ENCODE measurements around the gene KIF26B.

The KIF26B gene

GRCh38 chr1:245200146-245200545 is 45.4 kb downstream of the KIF26B start:
- Histone ChIP-seq H3K4me3 (ENCODE audit: low read depth in 1 of 5, low read length in 5 of 5) (no peak overlapping the region), H3K27me3 (ENCODE audit: control insufficient read depth in 5 of 5, insufficient read depth in 4 of 5, low read length in 5 of 5) (peaks cover 0 to 7% (median 2%) of the 10 kb centered on the region in 5 donors), H3K27ac (ENCODE audit: low read depth, low read length) (no peak overlapping the region), H3K36me3 (ENCODE audit: control insufficient read depth in 5 of 5, insufficient read depth in 5 of 5, low read length in 5 of 5) (no peaks in the 10 kb centered on the region), H3K4me1 (ENCODE audit: control insufficient read depth in 5 of 5, insufficient read depth in 5 of 5, low read length in 5 of 5) (peaks cover 0 to 3% (median 0%) of the 10 kb centered on the region in 5 donors), H3K9ac (ENCODE audit: low read length in 5 of 5) (no peak overlapping the region), H3K9me3 (ENCODE audit: control insufficient read depth in 5 of 5, low read length in 5 of 5) (no peaks in the 10 kb centered on the region)

- no peak overlapping the region for H3K27ac ChIP-seq (ENCODE audit: low read depth, low read length)
These were observed 46.4 kb downstream of the KIF26B start for GRCh38 chr1:245201201-245201600.

GRCh38 chr1:245201827-245202226 is 47.0 kb downstream of the KIF26B start:
- Histone ChIP-seq H3K27ac (ENCODE audit: low read depth, low read length) (no peak overlapping the region), H3K36me3 (ENCODE audit: control insufficient read depth in 5 of 5, insufficient read depth in 5 of 5, low read length in 5 of 5) (no peaks in the 10 kb centered on the region)

More at GRCh38 chr1:245201201-245201600, 46.4 kb downstream of the KIF26B start:
- Histone ChIP-seq H3K9ac (ENCODE audit: low read length in 5 of 5) (no peak overlapping the region), H3K4me3 (ENCODE audit: low read depth in 1 of 5, low read length in 5 of 5) (no peak overlapping the region), H3K27me3 (ENCODE audit: control insufficient read depth in 5 of 5, insufficient read depth in 4 of 5, low read length in 5 of 5) (peaks cover 0 to 7% (median 2%) of the 10 kb centered on the region in 5 donors), H3K36me3 (ENCODE audit: control insufficient read depth in 5 of 5, insufficient read depth in 5 of 5, low read length in 5 of 5) (no peaks in the 10 kb centered on the region), H3K4me1 (ENCODE audit: control insufficient read depth in 5 of 5, insufficient read depth in 5 of 5, low read length in 5 of 5) (peaks cover 0 to 3% (median 0%) of the 10 kb centered on the region in 5 donors), H3K9me3 (ENCODE audit: control insufficient read depth in 5 of 5, low read length in 5 of 5) (peaks cover 0 to 4% (median 3%) of the 10 kb centered on the region in 5 donors)

GRCh38 chr1:245205396-245205795 is 50.6 kb downstream of the KIF26B start:
- peaks cover 0 to 28% (median 28%) of the 10 kb centered on the region in 5 donors for H3K9me3 ChIP-seq (ENCODE audit: control insufficient read depth in 5 of 5, low read length in 5 of 5)
- H3K27ac ChIP-seq (ENCODE audit: low read depth, low read length), result no peak overlapping the region
- H3K36me3 ChIP-seq (ENCODE audit: control insufficient read depth in 5 of 5, insufficient read depth in 5 of 5, low read length in 5 of 5), result no peaks in the 10 kb centered on the region
- H3K4me1 ChIP-seq (ENCODE audit: control insufficient read depth in 5 of 5, insufficient read depth in 5 of 5, low read length in 5 of 5), result no peaks in the 10 kb centered on the region
- no peak overlapping the region for H3K4me3 ChIP-seq (ENCODE audit: low read depth in 1 of 5, low read length in 5 of 5)
- H3K9ac ChIP-seq (ENCODE audit: low read length in 5 of 5), result no peak overlapping the region
- peaks cover 0 to 4% (median 0%) of the 10 kb centered on the region in 5 donors for H3K27me3 ChIP-seq (ENCODE audit: control insufficient read depth in 5 of 5, insufficient read depth in 4 of 5, low read length in 5 of 5)

More at GRCh38 chr1:245201827-245202226, 47.0 kb downstream of the KIF26B start:
- H3K4me3 ChIP-seq (ENCODE audit: low read depth in 1 of 5, low read length in 5 of 5), result no peak overlapping the region
- H3K27me3 ChIP-seq (ENCODE audit: control insufficient read depth in 5 of 5, insufficient read depth in 4 of 5, low read length in 5 of 5), result peaks cover 0 to 7% (median 2%) of the 10 kb centered on the region in 5 donors
- peaks cover 0 to 3% (median 0%) of the 10 kb centered on the region in 5 donors for H3K4me1 ChIP-seq (ENCODE audit: control insufficient read depth in 5 of 5, insufficient read depth in 5 of 5, low read length in 5 of 5)
- H3K9me3 ChIP-seq (ENCODE audit: control insufficient read depth in 5 of 5, low read length in 5 of 5), result peaks cover 0 to 10% (median 8%) of the 10 kb centered on the region in 5 donors
- H3K9ac ChIP-seq (ENCODE audit: low read length in 5 of 5), result no peak overlapping the region

GRCh38 chr1:245205864-245206263 is 51.1 kb downstream of the KIF26B start:
- H3K36me3 ChIP-seq (ENCODE audit: control insufficient read depth in 5 of 5, insufficient read depth in 5 of 5, low read length in 5 of 5), result no peaks in the 10 kb centered on the region

GRCh38 chr1:245207056-245207638 is 52.4 kb downstream of the KIF26B start:
- Histone ChIP-seq H3K4me3 (ENCODE audit: low read depth in 1 of 5, low read length in 5 of 5) (peak overlapping the region in 2 of 5 donors; percentile 6 to 28), H3K9ac (ENCODE audit: low read length in 5 of 5) (no peak overlapping the region), H3K36me3 (ENCODE audit: control insufficient read depth in 5 of 5, insufficient read depth in 5 of 5, low read length in 5 of 5) (no peaks in the 10 kb centered on the region), H3K4me1 (ENCODE audit: control insufficient read depth in 5 of 5, insufficient read depth in 5 of 5, low read length in 5 of 5) (no peaks in the 10 kb centered on the region), H3K9me3 (ENCODE audit: control insufficient read depth in 5 of 5, low read length in 5 of 5) (peaks cover 0 to 28% (median 28%) of the 10 kb centered on the region in 5 donors), H3K27me3 (ENCODE audit: control insufficient read depth in 5 of 5, insufficient read depth in 4 of 5, low read length in 5 of 5) (no peaks in the 10 kb centered on the region), H3K27ac (ENCODE audit: low read depth, low read length) (no peak overlapping the region)

More at GRCh38 chr1:245205864-245206263, 51.1 kb downstream of the KIF26B start:
- no peaks in the 10 kb centered on the region for H3K4me1 ChIP-seq (ENCODE audit: control insufficient read depth in 5 of 5, insufficient read depth in 5 of 5, low read length in 5 of 5)
- H3K9me3 ChIP-seq (ENCODE audit: control insufficient read depth in 5 of 5, low read length in 5 of 5), result peaks cover 0 to 28% (median 28%) of the 10 kb centered on the region in 5 donors
- H3K27me3 ChIP-seq (ENCODE audit: control insufficient read depth in 5 of 5, insufficient read depth in 4 of 5, low read length in 5 of 5), result peaks cover 0 to 4% (median 0%) of the 10 kb centered on the region in 5 donors
- H3K27ac ChIP-seq (ENCODE audit: low read depth, low read length), result no peak overlapping the region
- no peak overlapping the region for H3K9ac ChIP-seq (ENCODE audit: low read length in 5 of 5)
- peak overlapping the region in 1 of 5 donors; percentile 1 for H3K4me3 ChIP-seq (ENCODE audit: low read depth in 1 of 5, low read length in 5 of 5)

GRCh38 chr1:245207801-245208200 is 53.0 kb downstream of the KIF26B start:
- Histone ChIP-seq H3K36me3 (ENCODE audit: control insufficient read depth in 5 of 5, insufficient read depth in 5 of 5, low read length in 5 of 5) (no peaks in the 10 kb centered on the region), H3K4me1 (ENCODE audit: control insufficient read depth in 5 of 5, insufficient read depth in 5 of 5, low read length in 5 of 5) (no peaks in the 10 kb centered on the region), H3K4me3 (ENCODE audit: low read depth in 1 of 5, low read length in 5 of 5) (no peak overlapping the region), H3K9ac (ENCODE audit: low read length in 5 of 5) (no peak overlapping the region), H3K9me3 (ENCODE audit: control insufficient read depth in 5 of 5, low read length in 5 of 5) (peaks cover 0 to 28% (median 28%) of the 10 kb centered on the region in 5 donors), H3K27me3 (ENCODE audit: control insufficient read depth in 5 of 5, insufficient read depth in 4 of 5, low read length in 5 of 5) (no peaks in the 10 kb centered on the region), H3K27ac (ENCODE audit: low read depth, low read length) (no peak overlapping the region)

- peaks cover 0 to 28% (median 28%) of the 10 kb centered on the region in 5 donors for H3K9me3 ChIP-seq (ENCODE audit: control insufficient read depth in 5 of 5, low read length in 5 of 5)
- H3K27me3 ChIP-seq (ENCODE audit: control insufficient read depth in 5 of 5, insufficient read depth in 4 of 5, low read length in 5 of 5), result no peaks in the 10 kb centered on the region
- no peak overlapping the region for H3K9ac ChIP-seq (ENCODE audit: low read length in 5 of 5)
- H3K4me1 ChIP-seq (ENCODE audit: control insufficient read depth in 5 of 5, insufficient read depth in 5 of 5, low read length in 5 of 5), result no peaks in the 10 kb centered on the region
- H3K27ac ChIP-seq (ENCODE audit: low read depth, low read length), result no peak overlapping the region
- H3K4me3 ChIP-seq (ENCODE audit: low read depth in 1 of 5, low read length in 5 of 5), result no peak overlapping the region
- H3K36me3 ChIP-seq (ENCODE audit: control insufficient read depth in 5 of 5, insufficient read depth in 5 of 5, low read length in 5 of 5), result no peaks in the 10 kb centered on the region
These were observed 55.1 kb downstream of the KIF26B start for GRCh38 chr1:245209658-245210435.

GRCh38 chr1:245211035-245211749 is 56.4 kb downstream of the KIF26B start:
- Histone ChIP-seq H3K27ac (ENCODE audit: low read depth, low read length) (no peak overlapping the region), H3K4me3 (ENCODE audit: low read depth in 1 of 5, low read length in 5 of 5) (no peak overlapping the region), H3K4me1 (ENCODE audit: control insufficient read depth in 5 of 5, insufficient read depth in 5 of 5, low read length in 5 of 5) (no peaks in the 10 kb centered on the region), H3K9ac (ENCODE audit: low read length in 5 of 5) (no peak overlapping the region), H3K9me3 (ENCODE audit: control insufficient read depth in 5 of 5, low read length in 5 of 5) (peaks cover 0 to 25% (median 24%) of the 10 kb centered on the region in 5 donors), H3K36me3 (ENCODE audit: control insufficient read depth in 5 of 5, insufficient read depth in 5 of 5, low read length in 5 of 5) (no peaks in the 10 kb centered on the region), H3K27me3 (ENCODE audit: control insufficient read depth in 5 of 5, insufficient read depth in 4 of 5, low read length in 5 of 5) (peaks cover 0 to 3% (median 0%) of the 10 kb centered on the region in 5 donors)
